Measurements from ENCODE around the gene GP2. TPM values are rescaled to one million over a fixed set of nuclear protein-coding genes. Genes with fewer than 3 reads are reported as not detected.

The GP2 gene
- total RNA-seq, 2 experiments from 2014 or later, result not detected

GRCh38 chr16:20285993-20286499 lies 41.3 kb downstream of the GP2 start:
- H3K27ac Mint-ChIP-seq, result no peak overlapping the region
- no peaks in the 10 kb centered on the region for H3K27me3 Mint-ChIP-seq

DNA sequence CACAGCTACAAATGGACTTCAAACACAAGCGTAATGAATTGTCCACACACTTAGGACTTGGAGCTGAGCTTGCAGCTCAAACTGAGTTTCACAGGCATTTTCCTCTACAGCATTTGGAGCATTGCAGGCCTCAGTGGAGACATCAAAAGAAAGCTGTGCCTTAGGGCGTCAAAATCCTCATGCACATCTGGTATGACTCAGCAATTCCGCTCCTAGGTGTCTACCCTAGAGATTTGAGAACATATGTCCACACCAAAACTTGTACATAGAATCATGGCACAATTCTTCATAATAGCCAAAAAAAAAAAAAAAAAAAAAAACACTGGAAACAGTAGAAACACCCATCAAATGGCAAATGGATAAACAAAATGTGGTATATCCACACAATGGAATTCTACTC lies 47.1 kb downstream of the GP2 start:
- no peaks in the 10 kb centered on the region for H3K27me3 Mint-ChIP-seq
- H3K4me3 Mint-ChIP-seq, result no peak overlapping the region
- H3K9me3 Mint-ChIP-seq, result no peaks in the 10 kb centered on the region
- ChIA-PET CTCF (no interaction called here), POLR2A (no interaction called here)
- H3K27ac Mint-ChIP-seq, result no peak overlapping the region
- no peak for DNase-seq
- H3K4me1 Mint-ChIP-seq, result no peaks in the 10 kb centered on the region
- H3K36me3 Mint-ChIP-seq (ENCODE audit: low read depth), result no peaks in the 10 kb centered on the region

More at GRCh38 chr16:20285993-20286499, 41.3 kb downstream of the GP2 start:
- POLR2A ChIA-PET, result no interaction called here
- no peak overlapping the region for H3K4me3 Mint-ChIP-seq
- DNase-seq, result no peak
- no peaks in the 10 kb centered on the region for H3K9me3 Mint-ChIP-seq
- H3K36me3 Mint-ChIP-seq (ENCODE audit: low read depth), result no peaks in the 10 kb centered on the region
- CTCF ChIA-PET, result no interaction called here
- H3K4me1 Mint-ChIP-seq, result no peaks in the 10 kb centered on the region

DNA sequence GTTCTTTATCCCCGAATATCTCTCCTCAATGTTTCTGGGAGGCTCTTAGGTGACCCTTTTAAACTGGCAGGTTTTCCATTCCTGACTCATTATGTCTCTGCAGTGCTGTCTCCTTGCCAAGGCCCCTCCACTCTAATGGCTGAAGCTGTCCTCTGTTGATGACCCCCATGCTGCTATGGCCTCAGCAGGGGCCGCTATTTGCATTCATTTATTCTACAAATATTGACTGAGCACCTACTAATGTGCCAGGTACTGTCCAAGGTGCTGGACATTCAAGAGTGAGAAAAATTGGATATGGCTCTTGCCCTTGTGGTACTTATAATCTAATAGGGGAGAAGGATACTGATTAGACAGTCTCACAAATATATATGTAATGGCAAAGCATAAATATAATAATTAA lies 55.4 kb downstream of the GP2 start:
- no peaks in the 10 kb centered on the region for H3K36me3 Mint-ChIP-seq (ENCODE audit: low read depth)
- CTCF ChIA-PET, result no interaction called here
- no peaks in the 10 kb centered on the region for H3K27me3 Mint-ChIP-seq
- H3K9me3 Mint-ChIP-seq, result no peaks in the 10 kb centered on the region
- POLR2A ChIA-PET, result no interaction called here
- H3K4me3 Mint-ChIP-seq, result no peak overlapping the region
- H3K27ac Mint-ChIP-seq, result no peak overlapping the region
- no peaks in the 10 kb centered on the region for H3K4me1 Mint-ChIP-seq
- DNase-seq, result no peak

GRCh38 chr16:20268409-20268808 lies 58.9 kb downstream of the GP2 start:
- ChIA-PET POLR2A (no interaction called here), CTCF (no interaction called here)
- no peaks in the 10 kb centered on the region for H3K4me1 Mint-ChIP-seq
- no peaks in the 10 kb centered on the region for H3K9me3 Mint-ChIP-seq
- DNase-seq, result no peak
- no peaks in the 10 kb centered on the region for H3K36me3 Mint-ChIP-seq (ENCODE audit: low read depth)
- no peak overlapping the region for H3K27ac Mint-ChIP-seq
- no peaks in the 10 kb centered on the region for H3K27me3 Mint-ChIP-seq
- no peak overlapping the region for H3K4me3 Mint-ChIP-seq

DNA sequence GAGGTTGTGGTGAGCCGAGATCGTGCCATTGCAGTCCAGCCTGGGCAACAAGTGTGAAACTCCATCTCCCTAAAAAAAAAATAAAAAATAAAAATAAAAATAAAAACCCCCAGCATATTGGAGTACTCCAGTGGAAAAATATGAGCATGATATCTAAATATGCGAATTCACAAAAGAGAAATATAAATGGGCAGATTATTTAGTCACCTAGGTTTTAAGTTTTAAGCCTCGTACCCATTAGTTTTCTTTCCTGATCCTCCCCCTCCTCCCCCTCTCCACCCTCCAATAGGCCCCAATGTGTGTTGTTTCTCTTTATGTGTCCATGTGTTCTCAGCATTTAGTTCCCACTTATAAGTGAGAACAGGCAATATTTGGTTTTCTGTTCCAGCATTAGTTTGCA lies 62.3 kb downstream of the GP2 start:
- ChIA-PET CTCF (no interaction called here), POLR2A (no interaction called here)
- DNase-seq, result no peak
- Mint-ChIP-seq H3K27ac (no peak overlapping the region), H3K27me3 (no peaks in the 10 kb centered on the region), H3K4me3 (no peak overlapping the region), H3K9me3 (no peaks in the 10 kb centered on the region), H3K36me3 (ENCODE audit: low read depth) (no peaks in the 10 kb centered on the region), H3K4me1 (no peaks in the 10 kb centered on the region)

DNA sequence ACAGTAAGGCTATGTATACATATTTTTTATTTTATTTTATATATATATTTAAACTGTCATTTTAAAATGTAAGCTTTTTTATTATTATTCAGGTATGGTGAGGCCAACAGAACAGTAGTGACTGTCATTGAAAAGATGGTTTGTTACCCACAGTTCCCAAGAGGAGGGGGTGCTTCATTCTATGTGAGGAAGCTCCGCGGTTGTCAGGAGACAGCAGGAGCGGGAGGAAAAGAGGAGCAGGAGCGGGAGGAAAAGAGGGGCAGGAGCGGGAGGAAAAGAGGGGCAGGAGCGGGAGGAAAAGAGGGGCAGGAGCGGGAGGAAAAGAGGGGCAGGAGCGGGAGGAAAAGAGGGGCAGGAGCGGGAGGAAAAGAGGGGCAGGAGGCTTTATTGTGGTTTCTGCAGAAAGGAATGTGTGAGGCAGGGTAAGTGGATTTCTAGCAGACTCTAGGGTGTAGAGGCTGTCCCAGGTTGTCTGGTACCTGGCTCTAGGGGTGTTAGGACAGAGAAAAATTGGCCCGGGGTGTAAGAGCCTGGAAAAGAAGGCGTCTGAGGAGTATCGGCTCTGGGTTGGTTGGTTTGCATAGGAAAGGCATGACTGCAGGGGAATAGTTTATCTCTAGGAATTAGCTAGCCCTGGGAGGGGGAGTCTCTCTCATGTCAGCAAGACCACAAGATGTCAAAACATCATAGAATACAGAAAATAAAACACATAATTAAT lies 64.0 kb downstream of the GP2 start:
- POLR2A ChIA-PET, result no interaction called here
- Mint-ChIP-seq H3K9me3 (no peaks in the 10 kb centered on the region), H3K27ac (no peak overlapping the region), H3K4me3 (no peak overlapping the region), H3K36me3 (ENCODE audit: low read depth) (no peaks in the 10 kb centered on the region), H3K4me1 (no peaks in the 10 kb centered on the region), H3K27me3 (no peaks in the 10 kb centered on the region)
- CTCF ChIA-PET, result no interaction called here
- no peak for DNase-seq

- ChIA-PET CTCF (no interaction called here), POLR2A (no interaction called here)
- no peak overlapping the region for H3K27ac Mint-ChIP-seq
- no peaks in the 10 kb centered on the region for H3K36me3 Mint-ChIP-seq (ENCODE audit: low read depth)
- H3K4me1 Mint-ChIP-seq, result no peaks in the 10 kb centered on the region
- no peak overlapping the region for H3K4me3 Mint-ChIP-seq
- no peaks in the 10 kb centered on the region for H3K27me3 Mint-ChIP-seq
- no peak for DNase-seq
- H3K9me3 Mint-ChIP-seq, result no peaks in the 10 kb centered on the region
These were observed 65.1 kb downstream of the GP2 start for GRCh38 chr16:20262248-20262647.

- no peaks in the 10 kb centered on the region for H3K27me3 Mint-ChIP-seq
- no peak for DNase-seq
- no peaks in the 10 kb centered on the region for H3K36me3 Mint-ChIP-seq (ENCODE audit: low read depth)
- H3K27ac Mint-ChIP-seq, result no peak overlapping the region
- no peak overlapping the region for H3K4me3 Mint-ChIP-seq
- no peaks in the 10 kb centered on the region for H3K9me3 Mint-ChIP-seq
- ChIA-PET CTCF (no interaction called here), POLR2A (no interaction called here)
- H3K4me1 Mint-ChIP-seq, result no peaks in the 10 kb centered on the region
These were observed 66.9 kb downstream of the GP2 start for GRCh38 chr16:20260215-20261009.

Other genes with a start within 250 kb of the GP2 start
- not detected for gene UMOD, start 25.2 kb upstream of the GP2 start, total RNA-seq
- not detected for gene PDILT, start 77.2 kb upstream of the GP2 start, total RNA-seq
- gene ACSM5, start 82.0 kb upstream of the GP2 start, total RNA-seq, result not detected
- not detected for gene ACSM2A, start 124.0 kb upstream of the GP2 start, total RNA-seq
- gene ACSM2B, start 248.9 kb upstream of the GP2 start, total RNA-seq, result not detected

Data from activated CD4-positive, alpha-beta memory T cell treated with anti-CD3 and anti-CD28 coated beads, Interleukin-2, amount 10 ng/mL, durations not matched to agents 7 days and 5 days (primary cell).